ENCODE measurements around the gene TMTC1. TPM values are rescaled to one million over a fixed set of nuclear protein-coding genes. Genes with fewer than 3 reads are reported as not detected.
A peak's percentile ranks its signal among the peaks of the same experiment; 100 is the strongest.

Gene TMTC1
- total and polyA plus RNA-seq, 4 donors: 3.0 to 33.6 (median 6.0) TPM

DNA sequence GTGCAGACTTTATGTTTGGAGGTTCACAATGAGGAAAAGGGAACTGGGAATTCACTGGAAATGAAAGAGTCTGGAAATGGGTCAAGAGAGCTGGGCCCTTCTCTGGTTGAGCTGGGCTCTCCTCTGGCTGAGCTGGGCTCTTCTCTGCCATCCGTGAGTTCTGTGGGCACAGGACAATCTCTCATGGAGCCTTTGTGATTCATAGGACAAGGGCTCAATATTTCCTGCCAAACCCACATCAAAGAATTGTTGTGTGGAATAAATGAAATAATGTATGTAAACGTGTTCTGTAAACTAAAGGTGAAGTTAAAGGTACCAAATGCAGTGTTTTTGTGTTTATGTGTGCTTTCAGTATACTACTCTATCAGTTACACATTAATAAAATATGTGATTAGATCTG is 190.7 kb downstream of the TMTC1 start:
- DNase-seq: no peak
- TF ChIP-seq, protein P1, sequence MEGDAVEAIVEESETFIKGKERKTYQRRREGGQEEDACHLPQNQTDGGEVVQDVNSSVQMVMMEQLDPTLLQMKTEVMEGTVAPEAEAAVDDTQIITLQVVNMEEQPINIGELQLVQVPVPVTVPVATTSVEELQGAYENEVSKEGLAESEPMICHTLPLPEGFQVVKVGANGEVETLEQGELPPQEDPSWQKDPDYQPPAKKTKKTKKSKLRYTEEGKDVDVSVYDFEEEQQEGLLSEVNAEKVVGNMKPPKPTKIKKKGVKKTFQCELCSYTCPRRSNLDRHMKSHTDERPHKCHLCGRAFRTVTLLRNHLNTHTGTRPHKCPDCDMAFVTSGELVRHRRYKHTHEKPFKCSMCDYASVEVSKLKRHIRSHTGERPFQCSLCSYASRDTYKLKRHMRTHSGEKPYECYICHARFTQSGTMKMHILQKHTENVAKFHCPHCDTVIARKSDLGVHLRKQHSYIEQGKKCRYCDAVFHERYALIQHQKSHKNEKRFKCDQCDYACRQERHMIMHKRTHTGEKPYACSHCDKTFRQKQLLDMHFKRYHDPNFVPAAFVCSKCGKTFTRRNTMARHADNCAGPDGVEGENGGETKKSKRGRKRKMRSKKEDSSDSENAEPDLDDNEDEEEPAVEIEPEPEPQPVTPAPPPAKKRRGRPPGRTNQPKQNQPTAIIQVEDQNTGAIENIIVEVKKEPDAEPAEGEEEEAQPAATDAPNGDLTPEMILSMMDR (IDR thresholded peaks at IDR 0.05; ENCODE audit: control extremely low read depth, extremely low read depth): no peak
- Histone ChIP-seq H3K9me3 (ENCODE audit: control insufficient read depth in 4 of 4, insufficient read depth in 3 of 4, low read length in 3 of 4) (peaks cover 0 to 4% (median 0%) of the 10 kb centered on the region in 4 donors), H3K4me3 (no peak overlapping the region), H3K27ac (ENCODE audit: low read depth in 1 of 2, low read length in 1 of 2) (no peak overlapping the region), H3K4me1 (ENCODE audit: control insufficient read depth in 5 of 5, insufficient read depth in 5 of 5, low read length in 5 of 5) (peaks cover 0 to 25% (median 5%) of the 10 kb centered on the region in 5 donors), H3K36me3 (ENCODE audit: control insufficient read depth in 4 of 4, insufficient read depth in 4 of 4, low read length in 4 of 4) (peaks cover 0 to 2% (median 0%) of the 10 kb centered on the region in 4 donors), H3K27me3 (ENCODE audit: control insufficient read depth in 3 of 3, insufficient read depth in 3 of 3, low read length in 2 of 3) (peaks cover 0 to under 1% (median 0%) of the 10 kb centered on the region in 3 donors), H3K9ac (ENCODE audit: insufficient read depth in 1 of 2, low read length in 2 of 2) (no peak overlapping the region)
- 83 to 88% methylated on average over 2 of the region's 2 CpGs for WGBS, 2 donors
- ATAC-seq (ENCODE audit: insufficient read depth, low FRiP score): no peak

DNA sequence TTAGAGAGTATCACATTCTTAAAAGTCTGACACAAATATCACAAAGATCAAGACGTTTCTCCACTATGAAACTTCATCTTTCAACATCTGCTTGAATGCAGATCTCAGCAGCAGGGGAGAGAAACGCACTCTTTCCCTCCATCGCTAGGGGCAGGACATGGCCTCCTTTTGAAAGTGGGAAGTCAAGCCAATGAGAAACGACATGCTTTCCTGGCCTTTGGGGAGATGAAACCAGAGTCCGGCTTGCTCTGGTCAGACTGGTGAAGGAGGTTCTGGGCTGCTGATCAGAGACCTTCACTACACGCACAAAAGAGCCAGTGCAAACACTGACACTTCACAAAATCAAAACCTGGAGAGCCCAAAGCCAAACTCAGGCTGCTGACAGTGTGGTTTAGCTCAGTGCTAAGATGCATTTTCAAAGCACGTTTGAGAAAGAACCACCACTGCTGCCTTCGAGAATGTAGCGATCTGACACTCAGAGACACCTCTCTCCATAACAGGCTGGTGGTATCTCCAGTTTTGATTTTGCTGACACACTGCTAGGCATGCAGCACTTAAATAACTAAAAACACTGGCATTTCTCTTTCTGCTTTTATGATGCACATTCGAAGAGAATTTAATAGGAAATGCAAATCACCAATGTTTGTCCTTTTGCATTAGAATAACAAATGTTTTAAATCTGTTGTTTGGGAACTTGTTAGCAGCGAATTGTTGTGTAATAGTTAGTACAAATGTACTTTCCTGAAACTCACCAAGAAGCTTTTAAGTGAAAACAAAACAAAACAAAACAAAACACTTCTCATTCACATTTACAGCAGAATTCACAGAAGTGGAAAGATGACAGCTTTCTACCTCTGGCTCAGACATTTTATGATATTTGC is 192.4 kb downstream of the TMTC1 start:
- Histone ChIP-seq H3K4me3 (no peak overlapping the region), H3K27ac (ENCODE audit: low read depth in 1 of 2, low read length in 1 of 2) (no peak overlapping the region), H3K9me3 (ENCODE audit: control insufficient read depth in 4 of 4, insufficient read depth in 3 of 4, low read length in 3 of 4) (peaks cover 0 to 4% (median 0%) of the 10 kb centered on the region in 4 donors), H3K27me3 (ENCODE audit: control insufficient read depth in 3 of 3, insufficient read depth in 3 of 3, low read length in 2 of 3) (no peaks in the 10 kb centered on the region), H3K4me1 (ENCODE audit: control insufficient read depth in 5 of 5, insufficient read depth in 5 of 5, low read length in 5 of 5) (peaks cover 0 to 25% (median 5%) of the 10 kb centered on the region in 5 donors), H3K9ac (ENCODE audit: insufficient read depth in 1 of 2, low read length in 2 of 2) (no peak overlapping the region), H3K36me3 (ENCODE audit: control insufficient read depth in 4 of 4, insufficient read depth in 4 of 4, low read length in 4 of 4) (no peaks in the 10 kb centered on the region)
- DNase-seq: peak in 2 of 3 donors; percentile 45 to 46
- WGBS, 2 donors: 53 to 60% methylated on average over 11 of the region's 11 CpGs
- no peak for ATAC-seq (ENCODE audit: insufficient read depth, low FRiP score)
- TF ChIP-seq, protein P1 (IDR thresholded peaks at IDR 0.05; ENCODE audit: control extremely low read depth, extremely low read depth): no peak

GRCh38 chr12:29589851-29590250 is 193.9 kb downstream of the TMTC1 start:
- no peak for ATAC-seq (ENCODE audit: insufficient read depth, low FRiP score)

More at GRCh38 chr12:29589851-29590250, 193.9 kb downstream of the TMTC1 start:
- H3K27ac ChIP-seq (ENCODE audit: low read depth in 1 of 2, low read length in 1 of 2): no peak overlapping the region
- peak; percentile 70 to 92 (median 86) for DNase-seq
- no peaks in the 10 kb centered on the region for H3K36me3 ChIP-seq (ENCODE audit: control insufficient read depth in 4 of 4, insufficient read depth in 4 of 4, low read length in 4 of 4)
- peaks cover 0 to 2% (median 0%) of the 10 kb centered on the region in 4 donors for H3K9me3 ChIP-seq (ENCODE audit: control insufficient read depth in 4 of 4, insufficient read depth in 3 of 4, low read length in 3 of 4)
- H3K4me3 ChIP-seq: no peak overlapping the region
- 67 to 76% methylated on average over 2 of the region's 2 CpGs for WGBS, 2 donors
- TF ChIP-seq, protein P1 (IDR thresholded peaks at IDR 0.05; ENCODE audit: control extremely low read depth, extremely low read depth): no peak
- peaks cover 0 to 25% (median 3%) of the 10 kb centered on the region in 5 donors for H3K4me1 ChIP-seq (ENCODE audit: control insufficient read depth in 5 of 5, insufficient read depth in 5 of 5, low read length in 5 of 5)
- no peak overlapping the region for H3K9ac ChIP-seq (ENCODE audit: insufficient read depth in 1 of 2, low read length in 2 of 2)
- H3K27me3 ChIP-seq (ENCODE audit: control insufficient read depth in 3 of 3, insufficient read depth in 3 of 3, low read length in 2 of 3): no peaks in the 10 kb centered on the region
